H9 (cell line): ENCODE data around the gene RAX2. TPM values are rescaled to one million over a fixed set of nuclear protein-coding genes. Genes with fewer than 3 reads are reported as not detected.
"Not testable (repeated sequence)": the region's sequence is repeated elsewhere in the genome, so short reads cannot be mapped to it uniquely, and the experiment has no call there.

Experiments used
- DNase-seq: peaks from one replicate; pipeline ENCODE4 v3.0.0-alpha.2; 2017
- H2AFZ ChIP-seq: one replicate; pipeline ENCODE4 v1.6.1; 2013; ENCODE audit warnings: mild to moderate bottlenecking, low read length, control low read depth, moderate library complexity
- H2AK5ac ChIP-seq: 2 replicates; pipeline ENCODE4 v1.6.1; 2013; ENCODE audit warnings: low read length, control low read depth, mixed read lengths; ENCODE audit not compliant: insufficient read length
- H2BK120ac ChIP-seq: one replicate; pipeline ENCODE4 v1.6.1; 2013; ENCODE audit warnings: low read depth, mild to moderate bottlenecking, low read length, control low read depth, inconsistent platforms; ENCODE audit not compliant: poor library complexity, severe bottlenecking
- H2BK12ac ChIP-seq: 2 replicates; pipeline ENCODE4 v1.6.1; 2013; ENCODE audit warnings: low read length, control low read depth, mixed read lengths, low read depth; ENCODE audit not compliant: insufficient read length
- H2BK15ac ChIP-seq: 2 replicates; pipeline ENCODE4 v1.6.1; 2013; ENCODE audit warnings: low read depth, low read length, control low read depth
- H2BK20ac ChIP-seq: one replicate; pipeline ENCODE4 v1.6.1; 2013; ENCODE audit warnings: low read depth, mild to moderate bottlenecking, low read length, control low read depth, inconsistent platforms; ENCODE audit not compliant: poor library complexity, severe bottlenecking
- H2BK5ac ChIP-seq: 2 replicates; pipeline ENCODE4 v1.6.1; 2013; ENCODE audit warnings: low read length, control low read depth, mixed read lengths; ENCODE audit not compliant: insufficient read length
- H3K14ac ChIP-seq: 2 replicates; pipeline ENCODE4 v1.6.1; 2013; ENCODE audit warnings: low read length, control low read depth; ENCODE audit not compliant: insufficient read depth
- H3K18ac ChIP-seq: 2 replicates; pipeline ENCODE4 v1.6.1; 2013; ENCODE audit warnings: low read depth, mild to moderate bottlenecking, mixed read lengths, low read length, control low read depth; ENCODE audit not compliant: insufficient read length
- H3K23ac ChIP-seq: 2 replicates; pipeline ENCODE4 v1.6.1; 2013; ENCODE audit warnings: low read length, control low read depth, mixed read lengths, low read depth; ENCODE audit not compliant: insufficient read length
- H3K23me2 ChIP-seq: 2 replicates; pipeline ENCODE4 v1.6.1; 2013; ENCODE audit warnings: low read depth, mild to moderate bottlenecking, mixed read lengths, low read length, control low read depth; ENCODE audit not compliant: insufficient read length, poor library complexity, severe bottlenecking
- H3K27ac ChIP-seq: 2 replicates; pipeline ENCODE4 v1.5.1; 2013; ENCODE audit warnings: low read length, control low read depth, mixed read lengths, low read depth; ENCODE audit not compliant: insufficient read length
- H3K27me3 ChIP-seq: 2 replicates; pipeline ENCODE4 v1.6.1; 2013; ENCODE audit warnings: low read length, control low read depth, inconsistent platforms; ENCODE audit not compliant: insufficient read depth
- H3K4ac ChIP-seq: 2 replicates; pipeline ENCODE4 v1.6.1; 2013; ENCODE audit warnings: low read depth, mild to moderate bottlenecking, control low read depth, inconsistent platforms, low read length, moderate library complexity
- H3K4me1 ChIP-seq: 2 replicates; pipeline ENCODE4 v1.6.1; 2013; ENCODE audit warnings: low read length, control low read depth, inconsistent platforms; ENCODE audit not compliant: insufficient read depth
- H3K4me2 ChIP-seq: 2 replicates; pipeline ENCODE4 v1.6.1; 2013; ENCODE audit warnings: low read length, control low read depth, mixed read lengths; ENCODE audit not compliant: insufficient read length, insufficient read depth
- H3K56ac ChIP-seq: 2 replicates; pipeline ENCODE4 v1.6.1; 2013; ENCODE audit warnings: low read depth, mild to moderate bottlenecking, mixed read lengths, low read length, control low read depth; ENCODE audit not compliant: insufficient read length
- H3K79me1 ChIP-seq: 2 replicates; pipeline ENCODE4 v1.6.1; 2013; ENCODE audit warnings: low read depth, mild to moderate bottlenecking, moderate library complexity, low read length, control low read depth, inconsistent platforms; ENCODE audit not compliant: insufficient read depth, poor library complexity, severe bottlenecking
- H3K79me2 ChIP-seq: 2 replicates; pipeline ENCODE4 v1.6.1; 2013; ENCODE audit warnings: low read length, control low read depth, inconsistent platforms; ENCODE audit not compliant: insufficient read depth
- H3K9ac ChIP-seq: 2 replicates; pipeline ENCODE4 v1.6.1; 2013; ENCODE audit warnings: low read length, control low read depth, mixed read lengths; ENCODE audit not compliant: insufficient read length; ENCODE audit errors: extremely low read depth
- H3K9me3 ChIP-seq: one replicate; pipeline ENCODE4 v1.6.1; 2013; ENCODE audit warnings: low read depth, low read length, inconsistent platforms; ENCODE audit not compliant: control insufficient read depth
- H3T11ph ChIP-seq: one replicate; pipeline ENCODE4 v1.6.1; 2013; ENCODE audit warnings: mild to moderate bottlenecking, low read length, control low read depth, inconsistent platforms
- H4K20me1 ChIP-seq: one replicate; pipeline ENCODE4 v1.6.1; 2013; ENCODE audit not compliant: control insufficient read depth, insufficient read length, insufficient read depth
- H4K5ac ChIP-seq: 2 replicates; pipeline ENCODE4 v1.6.1; 2013; ENCODE audit warnings: low read depth, mild to moderate bottlenecking, mixed read lengths, low read length, control low read depth; ENCODE audit not compliant: insufficient read length
- H4K8ac ChIP-seq: replicated peaks from 2 replicates; pipeline ENCODE4 v1.6.1; 2013; ENCODE audit warnings: low read length, control low read depth, mixed read lengths, low read depth; ENCODE audit not compliant: insufficient read length
- H4K91ac ChIP-seq: 2 replicates; pipeline ENCODE4 v1.6.1; 2013; ENCODE audit warnings: low read depth, mild to moderate bottlenecking, moderate library complexity, mixed read lengths, low read length, control low read depth; ENCODE audit not compliant: insufficient read length
- H3K27ac Mint-ChIP-seq, 3 experiments: 2 replicates in 2 of 3; 3 replicates in 1 of 3; pipeline ENCODE4 v1.8.0; 2020 to 2021; ENCODE audit warnings: mixed read lengths in 3 of 3, mild to moderate bottlenecking in 1 of 3, moderate library complexity in 1 of 3
- H3K27me3 Mint-ChIP-seq: 2 replicates; pipeline ENCODE4 v1.8.0; 2021; ENCODE audit warnings: low read depth, mild to moderate bottlenecking, moderate library complexity, mixed read lengths
- H3K36me3 Mint-ChIP-seq, 3 experiments: 2 replicates in 2 of 3; 3 replicates in 1 of 3; pipeline ENCODE4 v1.8.0; 2020 to 2021; ENCODE audit warnings: low read depth in 3 of 3, mixed read lengths in 3 of 3; ENCODE audit not compliant: insufficient read depth in 1 of 3
- H3K4me1 Mint-ChIP-seq, 2 experiments: 2 replicates each; pipeline ENCODE4 v1.8.0; 2020; ENCODE audit warnings: mixed read lengths in 2 of 2
- H3K4me3 Mint-ChIP-seq, 2 experiments: 2 replicates in 1 of 2; 3 replicates in 1 of 2; pipeline ENCODE4 v1.8.0; 2020 to 2021; ENCODE audit warnings: mild to moderate bottlenecking in 2 of 2, mixed read lengths in 2 of 2, moderate library complexity in 1 of 2
- H3K9me3 Mint-ChIP-seq, 2 experiments: 2 replicates in 1 of 2; 3 replicates in 1 of 2; pipeline ENCODE4 v1.8.0; 2020; ENCODE audit warnings: mild to moderate bottlenecking in 2 of 2, mixed read lengths in 2 of 2, moderate library complexity in 1 of 2
- WGBS: extraction: QIAGEN DNeasy Blood & Tissue Kit; methylation state at CpG from one replicate; pipeline ENCODE4 v1.1.7; 2013; ENCODE audit warnings: missing lambda C conversion rate, low lambda C conversion rate, mixed read lengths; ENCODE audit not compliant: insufficient read length; ENCODE audit errors: extremely low coverage; 5-methylcytosine and 5-hydroxymethylcytosine counted together
- total RNA-seq: library from RNA; stranded (reverse); gene quantifications from 2 replicates; pipeline ENCODE4 v1.2.1, GENCODE V29; 2021
- TF ChIP-seq, protein P1 (sequence below): fragments of 200-600 bp; sonication (generic); conservative IDR thresholded peaks from 3 replicates; pipeline ENCODE4 v1.8.0; 2021; ENCODE audit warnings: antibody characterized with exemption, mild to moderate bottlenecking

Gene RAX2
- total RNA-seq, 1 experiment from 2014 or later: not detected

DNA sequence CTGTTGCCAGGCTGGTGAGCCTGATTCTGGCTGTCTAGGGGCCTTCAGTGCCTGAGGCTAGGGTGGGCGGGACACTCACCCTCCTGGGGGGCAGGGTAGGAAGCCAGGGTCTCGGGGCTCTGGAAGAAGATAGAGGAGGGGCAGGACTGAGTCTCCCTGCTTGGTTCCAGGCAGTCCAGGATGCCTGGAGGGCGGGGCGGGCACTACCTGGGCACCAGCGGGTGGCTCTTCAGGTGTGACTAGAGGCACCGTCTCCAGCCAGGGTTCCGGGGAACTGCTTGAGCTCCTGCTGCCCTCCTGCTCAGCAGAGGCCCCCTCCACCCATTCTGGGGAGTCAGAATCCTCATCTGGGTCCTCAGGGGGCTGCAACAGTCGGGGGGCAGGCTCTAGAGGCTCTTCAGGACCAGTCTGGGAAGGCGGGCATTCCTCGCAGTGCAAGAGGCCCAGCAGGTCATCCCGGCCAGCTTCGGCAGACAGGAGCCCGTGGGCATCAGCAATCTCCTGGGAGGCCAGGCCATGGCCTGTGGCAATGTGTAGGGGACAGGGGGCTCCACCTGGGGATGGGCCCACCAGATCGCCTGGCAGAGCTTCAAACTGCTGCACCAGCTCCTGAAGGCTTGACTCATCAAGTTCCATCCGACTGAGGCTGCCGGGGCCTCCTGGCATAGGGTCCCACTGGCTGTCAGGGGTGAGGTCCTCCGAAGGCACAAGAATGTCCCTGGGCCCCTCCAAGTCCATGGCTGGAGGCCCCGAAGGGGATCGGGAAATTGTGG, 12.4 kb downstream of the RAX2 start:
- no peak overlapping the region for H2AFZ ChIP-seq
- Mint-ChIP-seq H3K4me1 (peaks cover 4 to 14% of the 10 kb centered on the region in 2 experiments; a peak in 3 of 4 replicates), H3K9me3 (no peaks in the 10 kb centered on the region; a peak in 1 of 5 replicates), H3K4me3 (peak overlapping the region; percentile 40 to 92; a peak in 3 of 5 replicates), H3K27me3 (no peaks in the 10 kb centered on the region), H3K36me3 (peaks cover 3 to 18% (median 16%) of the 10 kb centered on the region in 3 experiments; a peak in 4 of 7 replicates), H3K27ac (no peak overlapping the region)
- no peaks in the 10 kb centered on the region for H3K4me1 ChIP-seq
- DNase-seq: no peak
- peaks cover 4% of the 10 kb centered on the region for H3K23me2 ChIP-seq
- WGBS: no CpG with 5 or more reads among the region's 19 CpGs
- H3K79me2 ChIP-seq: no peaks in the 10 kb centered on the region
- H4K5ac ChIP-seq: no peak overlapping the region
- no peak overlapping the region for H3K4ac ChIP-seq
- no peak overlapping the region for H2AK5ac ChIP-seq
- no peaks in the 10 kb centered on the region for H3K9me3 ChIP-seq
- H2BK5ac ChIP-seq: no peak overlapping the region
- peaks cover 5% of the 10 kb centered on the region for H3K79me1 ChIP-seq
- H3T11ph ChIP-seq: no peak overlapping the region
- H2BK15ac ChIP-seq: no peak overlapping the region; the same call in 1 of the 2 replicates
- H3K27ac ChIP-seq: no peak overlapping the region
- no peak overlapping the region for H4K8ac ChIP-seq
- no peak overlapping the region for H3K9ac ChIP-seq
- no peak overlapping the region for H2BK120ac ChIP-seq
- H4K91ac ChIP-seq: no peak overlapping the region
- TF ChIP-seq, protein P1, sequence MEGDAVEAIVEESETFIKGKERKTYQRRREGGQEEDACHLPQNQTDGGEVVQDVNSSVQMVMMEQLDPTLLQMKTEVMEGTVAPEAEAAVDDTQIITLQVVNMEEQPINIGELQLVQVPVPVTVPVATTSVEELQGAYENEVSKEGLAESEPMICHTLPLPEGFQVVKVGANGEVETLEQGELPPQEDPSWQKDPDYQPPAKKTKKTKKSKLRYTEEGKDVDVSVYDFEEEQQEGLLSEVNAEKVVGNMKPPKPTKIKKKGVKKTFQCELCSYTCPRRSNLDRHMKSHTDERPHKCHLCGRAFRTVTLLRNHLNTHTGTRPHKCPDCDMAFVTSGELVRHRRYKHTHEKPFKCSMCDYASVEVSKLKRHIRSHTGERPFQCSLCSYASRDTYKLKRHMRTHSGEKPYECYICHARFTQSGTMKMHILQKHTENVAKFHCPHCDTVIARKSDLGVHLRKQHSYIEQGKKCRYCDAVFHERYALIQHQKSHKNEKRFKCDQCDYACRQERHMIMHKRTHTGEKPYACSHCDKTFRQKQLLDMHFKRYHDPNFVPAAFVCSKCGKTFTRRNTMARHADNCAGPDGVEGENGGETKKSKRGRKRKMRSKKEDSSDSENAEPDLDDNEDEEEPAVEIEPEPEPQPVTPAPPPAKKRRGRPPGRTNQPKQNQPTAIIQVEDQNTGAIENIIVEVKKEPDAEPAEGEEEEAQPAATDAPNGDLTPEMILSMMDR: no peak
- no peaks in the 10 kb centered on the region for H3K27me3 ChIP-seq
- no peak overlapping the region for H3K56ac ChIP-seq
- no peak overlapping the region for H3K18ac ChIP-seq
- no peaks in the 10 kb centered on the region for H4K20me1 ChIP-seq
- H3K23ac ChIP-seq: no peak overlapping the region
- no peak overlapping the region for H3K14ac ChIP-seq
- H2BK12ac ChIP-seq: no peak overlapping the region
- no peak overlapping the region for H3K4me2 ChIP-seq
- no peak overlapping the region for H2BK20ac ChIP-seq

DNA sequence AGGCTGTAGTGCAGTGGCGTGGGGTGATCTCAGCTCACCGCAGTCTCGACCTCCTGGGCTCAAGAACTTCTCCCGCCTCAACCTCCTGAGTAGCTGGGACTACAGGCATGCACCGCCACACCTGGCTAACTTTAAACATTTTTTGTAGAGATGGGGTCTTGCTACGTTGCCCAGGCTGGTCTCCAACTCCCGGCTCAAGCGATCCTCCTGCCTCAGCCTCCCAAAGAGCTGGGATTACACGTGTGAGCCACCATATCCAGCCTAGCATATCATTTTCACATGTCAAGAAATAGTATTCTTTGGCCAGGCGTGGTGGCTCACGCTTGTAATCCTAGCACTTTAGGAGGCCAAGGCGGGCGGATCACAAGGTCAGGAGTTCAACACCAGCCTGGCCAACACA, 13.7 kb downstream of the RAX2 start:
- H3K79me1 ChIP-seq, H2AFZ ChIP-seq, H3K27ac ChIP-seq, H4K8ac ChIP-seq, H4K91ac ChIP-seq, H3K27me3 ChIP-seq, H4K20me1 ChIP-seq, H3K4me2 ChIP-seq, H3K9me3 ChIP-seq, H3K56ac ChIP-seq, DNase-seq, H2AK5ac ChIP-seq, H2BK20ac ChIP-seq, H2BK15ac ChIP-seq, H3K4ac ChIP-seq, H3K18ac ChIP-seq, H3K27me3 Mint-ChIP-seq, H3K27ac Mint-ChIP-seq, H3K14ac ChIP-seq, H3K4me3 Mint-ChIP-seq, H3K9me3 Mint-ChIP-seq, H3K4me1 ChIP-seq, H2BK120ac ChIP-seq, H4K5ac ChIP-seq, H3K23me2 ChIP-seq, H3K9ac ChIP-seq, H3K23ac ChIP-seq, H2BK12ac ChIP-seq, H2BK5ac ChIP-seq, H3T11ph ChIP-seq, H3K79me2 ChIP-seq: not testable (repeated sequence)
- Mint-ChIP-seq H3K4me1 (peaks cover 4 to 13% of the 10 kb centered on the region in 2 experiments; a peak in 3 of 4 replicates), H3K36me3 (peaks cover 5 to 21% (median 19%) of the 10 kb centered on the region in 3 experiments; a peak in 5 of 7 replicates)
- no CpG with 5 or more reads among the region's 13 CpGs for WGBS
